ENCODE data around the gene MIR17HG.
"Not testable (repeated sequence)": the region's sequence is repeated elsewhere in the genome, so short reads cannot be mapped to it uniquely, and the experiment has no call there.

Gene MIR17HG

DNA sequence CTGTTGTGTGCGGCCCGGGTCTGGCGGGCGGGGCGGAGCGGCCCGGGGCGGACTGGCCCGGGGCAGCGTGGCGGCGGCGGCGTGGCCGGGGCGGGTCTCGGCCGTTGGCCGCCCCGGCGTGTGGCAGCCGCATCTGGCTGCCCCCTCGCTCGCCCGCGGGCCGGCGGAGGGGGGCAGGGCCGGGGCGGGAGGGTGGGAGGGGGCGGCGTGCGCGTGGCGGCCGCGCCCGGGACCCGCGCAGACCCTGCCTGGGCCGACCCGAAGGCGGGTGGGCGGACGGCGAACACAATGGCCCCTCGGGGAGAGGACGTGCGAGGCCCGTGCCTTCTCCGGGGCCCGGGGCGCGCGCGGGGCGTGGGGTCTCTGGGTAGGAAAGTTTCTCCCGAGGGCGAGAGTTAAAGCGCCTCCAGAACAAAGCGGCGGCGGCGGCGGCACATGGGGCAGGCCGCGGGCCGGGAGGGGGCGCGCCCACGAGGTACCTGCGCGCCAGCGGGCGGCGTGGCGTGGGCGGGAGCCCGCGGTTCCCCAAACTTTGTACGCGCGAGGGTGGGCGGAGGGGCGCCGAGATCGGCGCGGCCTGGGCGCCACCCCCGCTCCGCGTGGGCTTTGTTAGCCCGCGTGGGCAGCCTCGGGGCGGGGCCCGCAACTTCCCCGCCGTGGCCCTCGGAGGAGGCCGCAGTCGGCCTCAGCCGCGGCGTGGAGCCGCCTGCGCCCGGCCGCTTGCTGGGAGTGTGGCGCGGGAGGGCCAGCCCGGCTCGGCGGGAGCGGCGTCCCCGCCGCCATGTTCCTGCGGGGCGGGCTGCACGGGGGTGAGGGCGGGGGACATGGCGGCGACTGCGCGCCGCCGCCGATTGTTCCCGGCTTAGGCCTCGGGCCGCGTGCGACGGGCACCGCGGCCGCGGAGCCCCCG lies 764 bp downstream of the MIR17HG start:
- peak; percentile 34 for DNase-seq (ENCODE audit: low read depth)

DNA sequence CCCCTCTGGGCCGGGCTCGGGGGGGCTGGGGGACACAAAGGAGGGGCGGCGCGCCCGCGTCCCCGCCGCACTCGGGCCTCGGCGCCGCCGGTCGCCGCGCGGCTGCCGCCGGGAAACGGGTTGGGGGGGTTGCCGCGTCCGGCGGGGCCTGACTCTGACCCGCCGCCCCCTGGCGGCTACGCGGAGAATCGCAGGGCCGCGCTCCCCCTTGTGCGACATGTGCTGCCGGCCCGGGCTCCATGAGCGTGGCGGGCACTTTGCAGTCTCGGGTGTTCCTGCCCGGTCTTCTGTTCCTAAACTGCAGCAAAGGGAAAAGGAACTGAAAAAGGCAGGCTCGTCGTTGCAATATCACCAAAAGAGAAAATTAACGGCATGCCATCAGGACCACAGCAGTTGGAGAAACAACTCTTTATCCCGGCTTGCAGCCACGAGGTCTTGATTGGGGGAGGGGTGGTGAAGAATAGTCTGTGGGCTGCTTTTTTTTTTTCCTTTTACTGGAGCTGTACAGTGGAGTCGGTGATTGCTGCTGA lies 1.5 kb downstream of the MIR17HG start:
- peak; percentile 84 for DNase-seq (ENCODE audit: low read depth)

DNA sequence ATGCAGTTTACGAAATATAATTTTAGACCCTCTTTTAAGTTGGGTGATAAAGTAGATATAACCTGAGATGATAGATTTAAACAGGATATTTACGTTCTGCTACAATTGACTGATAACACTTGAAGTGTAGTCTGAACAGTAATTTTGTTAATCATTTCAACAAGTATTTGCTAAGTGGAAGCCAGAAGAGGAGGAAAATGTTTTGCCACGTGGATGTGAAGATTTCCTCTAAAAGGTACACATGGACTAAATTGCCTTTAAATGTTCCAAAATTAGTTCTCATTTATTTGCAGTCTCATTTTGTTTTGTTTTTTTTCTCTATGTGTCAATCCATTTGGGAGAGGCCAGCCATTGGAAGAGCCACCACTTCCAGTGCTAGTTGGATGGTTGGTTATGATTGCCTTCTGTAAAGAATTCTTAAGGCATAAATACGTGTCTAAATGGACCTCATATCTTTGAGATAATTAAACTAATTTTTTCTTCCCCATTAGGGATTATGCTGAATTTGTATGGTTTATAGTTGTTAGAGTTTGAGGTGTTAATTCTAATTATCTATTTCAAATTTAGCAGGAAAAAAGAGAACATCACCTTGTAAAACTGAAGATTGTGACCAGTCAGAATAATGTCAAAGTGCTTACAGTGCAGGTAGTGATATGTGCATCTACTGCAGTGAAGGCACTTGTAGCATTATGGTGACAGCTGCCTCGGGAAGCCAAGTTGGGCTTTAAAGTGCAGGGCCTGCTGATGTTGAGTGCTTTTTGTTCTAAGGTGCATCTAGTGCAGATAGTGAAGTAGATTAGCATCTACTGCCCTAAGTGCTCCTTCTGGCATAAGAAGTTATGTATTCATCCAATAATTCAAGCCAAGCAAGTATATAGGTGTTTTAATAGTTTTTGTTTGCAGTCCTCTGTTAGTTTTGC lies 2.8 kb downstream of the MIR17HG start:
- DNase-seq (ENCODE audit: low read depth), result no peak

DNA sequence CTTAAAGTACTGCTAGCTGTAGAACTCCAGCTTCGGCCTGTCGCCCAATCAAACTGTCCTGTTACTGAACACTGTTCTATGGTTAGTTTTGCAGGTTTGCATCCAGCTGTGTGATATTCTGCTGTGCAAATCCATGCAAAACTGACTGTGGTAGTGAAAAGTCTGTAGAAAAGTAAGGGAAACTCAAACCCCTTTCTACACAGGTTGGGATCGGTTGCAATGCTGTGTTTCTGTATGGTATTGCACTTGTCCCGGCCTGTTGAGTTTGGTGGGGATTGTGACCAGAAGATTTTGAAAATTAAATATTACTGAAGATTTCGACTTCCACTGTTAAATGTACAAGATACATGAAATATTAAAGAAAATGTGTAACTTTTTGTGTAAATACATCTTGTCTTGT lies 3.6 kb downstream of the MIR17HG start:
- no peak for DNase-seq (ENCODE audit: low read depth)

DNA sequence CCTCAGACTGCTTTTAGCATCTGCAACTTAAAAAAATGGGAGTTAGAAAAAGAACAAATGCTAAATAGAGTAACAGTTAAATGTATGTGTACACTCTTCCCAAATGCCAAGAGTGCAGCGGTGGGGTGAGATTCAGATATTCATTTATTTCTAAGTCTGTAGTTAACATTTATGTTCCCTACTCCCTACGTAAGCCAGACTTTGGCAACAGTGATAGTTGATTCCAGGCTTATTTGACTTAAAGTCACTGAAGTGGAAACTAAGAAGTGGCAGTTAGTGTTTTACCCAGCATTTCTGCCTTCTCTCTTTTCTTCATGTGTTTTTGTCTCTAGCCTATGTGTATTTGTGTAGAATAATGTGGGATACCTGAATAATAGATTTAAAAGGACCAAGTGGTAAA lies 4.5 kb downstream of the MIR17HG start:
- DNase-seq (ENCODE audit: low read depth), result no peak

DNA sequence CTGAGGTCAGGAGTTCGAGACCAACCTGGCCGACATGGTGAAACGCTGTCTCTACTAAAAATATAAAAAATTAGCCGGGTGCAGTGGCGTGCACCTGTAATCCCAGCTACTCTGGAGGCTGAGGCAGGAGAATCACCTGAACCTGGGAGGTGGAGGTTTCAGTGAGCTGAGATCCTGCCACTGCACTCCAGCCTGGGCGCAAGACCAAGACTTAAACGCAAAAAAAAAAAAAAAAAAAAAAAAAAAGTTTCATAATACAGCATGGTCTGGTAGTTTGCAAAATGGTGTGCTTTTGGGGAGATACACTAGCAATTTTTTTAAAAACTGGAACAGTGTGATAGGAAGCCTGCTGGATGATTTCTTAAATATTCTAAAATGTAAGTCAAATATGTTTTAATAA lies 5.4 kb downstream of the MIR17HG start:
- DNase-seq (ENCODE audit: low read depth), result not testable (repeated sequence)

DNA sequence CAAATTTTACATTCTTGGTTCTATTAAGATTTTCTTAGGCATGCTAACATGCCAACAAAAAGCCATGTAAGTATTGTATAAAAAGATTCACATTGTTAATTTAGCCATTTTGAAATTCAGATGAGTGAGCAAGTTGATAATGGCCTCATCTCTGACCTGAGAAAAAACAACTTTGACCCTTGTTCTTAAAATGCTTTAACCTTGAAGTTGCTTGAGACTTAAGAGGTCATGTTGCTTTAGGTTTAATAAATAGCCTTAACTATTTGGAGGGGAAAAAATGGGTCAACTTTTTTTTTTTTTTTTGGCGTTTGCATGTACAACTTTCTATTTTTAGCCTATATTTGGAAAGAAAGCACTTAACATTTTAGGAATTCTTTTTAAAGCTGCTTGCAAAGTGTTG lies 6.0 kb downstream of the MIR17HG start:
- DNase-seq (ENCODE audit: low read depth), result no peak

DNA sequence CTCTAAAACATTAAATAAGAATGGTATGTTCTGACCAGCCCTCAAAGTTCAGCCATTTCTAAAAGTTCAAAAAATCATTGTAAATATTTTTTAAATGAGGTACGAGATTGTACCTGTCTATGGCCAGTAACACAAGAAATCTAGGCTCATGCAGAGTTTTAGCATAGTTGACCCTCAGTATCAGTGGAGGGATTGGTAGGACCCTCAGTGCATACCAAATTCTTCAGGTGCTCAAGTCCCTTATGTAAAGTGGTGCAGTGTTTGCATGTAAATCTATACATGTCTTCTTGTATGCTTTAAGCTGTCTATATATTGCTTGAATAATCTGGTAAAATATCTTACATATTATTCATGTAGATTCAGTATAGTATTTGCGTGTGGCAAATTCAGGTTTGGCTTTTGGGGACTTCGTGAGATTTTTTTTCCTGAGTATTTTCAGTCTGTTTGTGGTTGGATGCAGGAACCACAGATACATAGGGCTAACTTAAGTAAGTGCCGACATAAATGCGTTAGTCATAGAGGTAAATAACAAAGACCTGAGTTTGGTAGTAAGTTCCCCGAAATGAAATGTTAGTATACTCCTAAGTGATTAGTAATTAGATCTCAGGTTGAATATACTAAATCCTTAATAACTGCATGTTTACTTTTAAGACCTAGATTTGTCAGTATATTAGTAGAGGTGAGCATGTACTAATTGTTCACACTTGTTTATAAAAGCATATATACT lies 7.8 kb downstream of the MIR17HG start:
- DNase-seq (ENCODE audit: low read depth), result no peak

DNA sequence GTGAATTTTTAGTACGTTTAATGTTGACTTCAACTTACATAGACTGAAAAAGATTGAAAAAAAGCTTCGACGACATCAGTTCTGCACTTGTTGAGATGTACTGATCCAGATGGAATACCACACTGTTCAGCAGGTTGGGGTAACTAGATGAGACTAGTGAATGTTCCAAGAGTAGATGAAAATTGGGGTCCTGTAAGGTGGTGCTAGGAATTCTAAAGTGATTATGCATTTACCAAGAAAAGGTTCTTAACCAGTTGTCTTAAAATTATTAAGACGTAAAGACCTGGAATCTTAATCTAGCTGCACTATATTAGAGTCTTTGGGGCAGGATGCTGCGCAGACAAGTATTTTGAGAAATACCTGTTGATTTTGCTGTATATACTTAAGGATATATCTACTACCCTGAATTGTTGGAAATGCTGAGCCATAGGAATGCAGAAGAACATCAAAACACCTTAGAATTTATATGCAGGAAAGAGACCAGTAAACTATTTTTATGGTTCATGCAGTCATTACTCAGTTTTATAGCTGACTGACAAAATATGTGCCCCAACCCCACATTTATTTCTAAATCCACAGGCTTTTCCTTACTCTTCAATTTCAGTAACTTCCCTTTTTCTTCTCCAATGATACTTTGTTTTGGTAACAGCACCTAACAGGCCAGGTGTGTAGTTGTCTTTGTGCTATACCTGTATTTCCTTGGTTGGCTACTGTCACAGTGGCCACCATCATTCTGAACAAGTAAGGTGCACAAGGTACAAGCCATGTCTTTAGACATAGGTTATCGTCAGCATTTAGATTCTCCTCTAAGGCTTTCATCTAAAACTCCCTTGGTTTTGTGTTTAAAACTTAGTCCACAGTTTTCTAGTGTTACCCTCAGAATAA lies 8.6 kb downstream of the MIR17HG start:
- DNase-seq (ENCODE audit: low read depth), result no peak

DNA sequence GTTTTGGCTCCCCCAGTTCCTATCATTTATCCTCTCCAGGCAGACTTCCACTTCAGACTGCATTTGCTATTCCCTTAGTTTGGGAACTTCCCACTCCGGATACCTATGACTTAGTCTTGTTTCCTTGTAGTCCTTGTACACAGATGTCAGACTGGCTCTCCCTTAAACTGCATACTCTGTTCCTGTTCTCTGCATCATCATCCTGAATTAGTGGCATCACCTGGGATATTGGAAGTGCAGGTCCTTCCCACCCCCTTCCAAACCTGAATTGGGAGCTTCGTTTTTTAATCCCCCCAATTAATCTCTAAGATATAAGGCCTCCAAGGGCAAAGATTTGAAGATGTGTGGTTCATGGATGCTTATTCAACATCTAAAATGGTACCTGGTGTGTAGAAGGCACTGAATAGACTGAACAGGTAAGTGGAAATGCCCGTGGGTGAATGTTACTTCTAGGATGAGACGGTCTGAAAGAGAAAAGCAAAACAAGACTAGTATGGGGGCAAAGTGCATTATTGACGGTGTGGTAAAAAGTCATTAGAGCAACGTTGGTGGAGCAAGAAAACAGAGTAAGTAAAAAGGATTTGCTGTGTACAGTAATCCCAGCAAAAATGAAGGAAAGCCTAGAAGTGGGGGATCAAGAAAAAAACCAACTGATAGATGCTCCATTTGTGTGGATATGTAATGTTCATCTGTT lies 9.6 kb downstream of the MIR17HG start:
- no peak for DNase-seq (ENCODE audit: low read depth)

DNA sequence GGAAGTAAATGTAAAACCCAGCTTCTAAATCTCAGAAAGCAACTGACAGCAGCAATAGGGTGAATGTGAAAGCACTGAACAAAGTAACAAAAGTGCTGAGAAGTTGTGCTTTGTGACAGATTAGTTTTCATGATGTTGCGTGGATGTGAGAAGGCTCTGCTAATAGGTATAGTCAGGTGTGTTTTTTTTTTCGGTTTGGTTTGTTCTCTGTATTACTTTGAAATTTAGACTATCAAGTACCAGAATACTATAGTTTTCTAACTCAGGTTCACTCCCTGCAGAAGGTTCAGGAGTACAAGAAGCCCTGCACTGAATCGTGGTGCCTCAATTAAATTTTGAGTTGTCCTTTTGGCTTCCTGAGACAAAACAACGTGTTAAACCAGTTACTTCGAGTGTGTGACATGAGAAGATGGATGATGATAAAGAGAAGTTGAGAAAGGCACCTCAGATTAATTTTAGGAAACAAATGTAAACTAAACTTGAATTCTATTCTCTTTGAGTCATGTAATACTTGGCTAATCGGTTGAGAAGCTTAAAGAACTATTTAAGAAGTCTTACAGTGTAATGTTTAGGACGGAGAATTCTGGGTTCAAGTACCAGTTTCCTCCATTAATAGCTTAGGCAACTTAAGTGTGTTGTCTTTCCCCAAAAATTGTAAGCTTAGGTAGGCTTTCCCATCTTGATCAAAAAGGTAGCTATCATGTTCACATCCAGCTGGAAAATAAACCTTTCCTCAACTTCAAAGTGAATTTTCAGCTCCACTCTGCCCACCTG lies 10.3 kb downstream of the MIR17HG start:
- no peak for DNase-seq (ENCODE audit: low read depth)

DNA sequence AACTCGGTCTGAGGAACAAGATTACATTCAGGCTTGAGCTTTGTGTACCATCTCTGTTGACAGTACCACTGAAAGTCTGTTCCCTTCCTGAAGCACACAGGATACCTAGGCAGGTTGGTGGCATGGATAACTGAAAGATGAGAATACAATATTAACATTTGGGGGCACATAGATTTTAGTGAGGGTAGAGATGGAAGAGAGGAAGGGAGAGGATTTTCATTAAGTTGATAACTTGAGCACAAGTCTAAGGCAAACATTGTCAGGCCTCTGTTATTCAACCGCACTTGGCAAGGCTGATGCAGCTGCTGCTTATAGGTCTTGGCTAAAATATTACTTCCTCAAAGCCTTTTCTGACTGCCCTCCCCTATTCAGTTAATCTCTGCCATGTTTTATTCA lies 10.9 kb downstream of the MIR17HG start:
- no peak for DNase-seq (ENCODE audit: low read depth)

DNA sequence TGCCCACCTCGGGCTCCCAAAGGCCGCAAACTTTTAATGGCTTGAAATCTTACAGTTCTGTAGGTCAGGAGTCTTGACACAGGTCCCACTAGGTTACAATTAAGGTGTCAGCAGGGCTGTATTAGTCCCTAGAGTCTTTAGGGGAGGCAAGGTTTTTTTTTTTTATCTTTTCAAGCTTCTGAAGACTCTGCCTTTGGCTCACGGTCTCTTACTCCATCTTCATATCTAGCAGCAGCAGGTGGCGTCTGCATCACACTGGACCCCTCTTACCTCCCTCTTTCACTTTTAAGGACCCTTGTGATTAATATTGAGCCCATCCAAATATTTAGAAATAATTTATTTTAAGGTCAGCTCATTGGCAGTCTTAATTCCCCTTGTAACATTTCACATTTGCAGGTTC lies 11.6 kb downstream of the MIR17HG start:
- DNase-seq (ENCODE audit: low read depth), result no peak

DNA sequence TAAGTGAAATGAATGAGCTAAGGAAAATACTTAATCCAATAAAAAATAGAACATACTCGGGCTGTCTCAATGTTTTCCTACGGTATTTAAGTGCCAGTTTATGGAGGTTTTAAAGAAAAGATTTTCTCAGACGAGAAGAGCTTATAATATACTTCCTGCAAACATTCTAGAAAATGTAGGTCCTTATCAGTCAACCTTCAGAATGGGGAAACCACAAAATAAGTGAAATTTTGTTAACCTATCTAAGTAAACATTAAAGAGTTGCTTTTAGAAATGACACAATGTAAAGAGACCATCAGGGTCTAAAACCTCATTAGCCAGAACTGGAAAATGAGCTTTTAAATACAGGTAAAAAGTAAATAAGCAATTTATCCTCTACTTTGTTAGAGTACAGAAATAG lies 12.1 kb downstream of the MIR17HG start:
- DNase-seq (ENCODE audit: low read depth), result no peak

DNA sequence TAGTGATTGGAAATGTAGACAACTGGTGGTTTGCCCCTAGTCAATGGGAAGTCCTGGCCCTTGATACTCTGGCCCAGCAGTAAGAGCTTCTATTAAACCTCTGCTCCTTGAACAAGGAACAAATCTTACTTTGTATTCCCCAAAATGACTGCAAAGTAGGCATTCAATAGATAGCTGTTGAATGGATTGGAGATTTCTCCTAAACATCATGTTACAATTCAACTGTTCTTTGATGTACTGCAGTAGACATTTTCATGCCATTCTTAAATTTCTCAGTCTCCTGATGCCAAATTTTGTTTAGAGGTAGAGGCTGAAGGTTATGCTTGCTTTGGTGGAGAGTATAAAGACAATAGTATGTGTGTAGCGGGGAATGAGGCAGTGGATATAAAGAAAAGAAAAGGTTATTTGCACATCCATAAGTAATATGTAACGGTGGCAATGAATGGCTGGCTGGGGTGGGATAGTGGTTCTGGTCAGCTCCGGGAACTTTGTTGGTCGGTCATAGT lies 12.8 kb downstream of the MIR17HG start:
- DNase-seq (ENCODE audit: low read depth), result no peak

DNA sequence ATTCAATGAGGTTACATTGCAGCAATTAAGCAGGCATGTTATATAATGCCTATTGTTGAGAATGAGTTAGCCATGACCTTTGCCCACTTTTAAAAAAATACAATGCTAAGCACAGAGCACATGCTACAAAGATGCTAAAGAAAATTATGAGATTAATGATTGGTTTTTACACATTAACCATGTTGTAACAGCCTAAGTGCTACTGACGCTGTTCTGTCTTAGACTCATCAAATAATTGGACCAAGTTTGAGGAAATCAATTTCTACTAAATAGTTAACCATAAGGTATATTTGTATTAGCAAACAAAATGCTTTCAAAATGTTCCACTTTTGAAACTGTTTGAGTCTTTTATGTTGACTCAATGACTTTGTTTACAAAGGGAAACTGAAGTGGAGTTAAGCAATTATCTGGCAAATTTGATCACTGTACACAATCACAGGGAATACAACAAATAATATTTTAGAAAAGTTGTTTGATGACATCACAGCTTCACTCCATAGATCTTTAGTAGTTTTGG lies 14.3 kb downstream of the MIR17HG start:
- DNase-seq (ENCODE audit: low read depth), result no peak

DNA sequence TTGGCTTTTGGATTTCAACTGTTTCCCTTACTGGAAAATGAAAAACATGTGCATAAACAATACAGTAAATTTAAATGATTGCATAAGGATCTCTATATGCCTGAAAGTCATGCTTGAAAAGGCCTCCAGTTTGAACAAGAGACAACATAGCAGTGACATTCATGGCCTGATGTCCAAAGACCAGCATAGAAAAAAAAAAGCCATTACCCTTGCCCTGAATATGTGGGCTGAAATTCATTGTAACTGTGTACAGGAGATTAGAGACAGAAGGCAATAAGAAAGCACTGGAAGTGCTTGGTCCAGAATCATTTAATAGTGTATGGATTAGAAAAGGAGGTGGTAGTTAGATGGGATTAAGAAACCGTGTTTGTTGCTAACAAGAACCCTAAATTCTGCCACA lies 15.4 kb downstream of the MIR17HG start:
- no peak for DNase-seq (ENCODE audit: low read depth)

DNA sequence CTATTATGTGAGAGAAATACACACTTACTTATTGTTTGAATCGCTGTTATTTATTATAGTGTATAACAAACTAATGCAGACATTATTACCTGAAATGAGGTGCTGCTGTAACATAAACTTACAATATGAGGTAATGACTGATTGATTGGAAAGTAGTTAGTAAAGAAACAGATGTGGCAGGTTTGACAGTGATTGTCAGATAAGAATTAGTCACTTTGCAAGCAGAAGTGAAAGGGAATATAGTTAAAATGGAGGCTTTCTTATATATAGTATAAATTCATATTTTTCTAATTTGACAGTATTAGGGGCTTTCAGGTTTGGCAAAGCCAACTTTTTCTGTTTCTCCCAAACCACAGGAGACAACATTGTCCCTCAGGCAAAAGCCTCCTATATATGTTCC lies 20.6 kb downstream of the MIR17HG start:
- no peak for DNase-seq (ENCODE audit: low read depth)
